ENCODE results near the gene UTP14A.

The UTP14A gene

DNA sequence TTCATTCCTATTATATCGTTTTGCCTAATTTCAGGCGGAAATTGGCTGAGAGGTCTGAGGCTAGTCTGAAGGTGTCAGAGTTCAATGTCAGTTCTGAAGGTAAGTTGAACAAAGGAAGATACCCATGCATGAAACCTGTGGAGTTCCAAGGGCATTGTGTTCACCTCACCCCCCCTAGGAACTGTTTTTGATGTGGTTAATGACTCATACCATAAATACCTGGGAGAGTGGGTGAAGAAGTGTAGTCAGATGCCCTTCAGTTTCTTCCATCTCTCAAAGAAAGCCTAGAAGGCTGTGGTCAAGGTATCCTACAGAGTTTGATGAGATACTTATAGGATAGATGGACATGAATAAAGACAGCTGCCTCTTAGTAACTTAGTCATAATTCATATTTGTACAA, 2.7 kb downstream of the UTP14A start:
- H3K27ac ChIP-seq: no peak overlapping the region
- no peak for TF ChIP-seq ZFX (IDR thresholded peaks at IDR 0.05; ENCODE audit: borderline replicate concordance)
- TF ChIP-seq, protein P1, sequence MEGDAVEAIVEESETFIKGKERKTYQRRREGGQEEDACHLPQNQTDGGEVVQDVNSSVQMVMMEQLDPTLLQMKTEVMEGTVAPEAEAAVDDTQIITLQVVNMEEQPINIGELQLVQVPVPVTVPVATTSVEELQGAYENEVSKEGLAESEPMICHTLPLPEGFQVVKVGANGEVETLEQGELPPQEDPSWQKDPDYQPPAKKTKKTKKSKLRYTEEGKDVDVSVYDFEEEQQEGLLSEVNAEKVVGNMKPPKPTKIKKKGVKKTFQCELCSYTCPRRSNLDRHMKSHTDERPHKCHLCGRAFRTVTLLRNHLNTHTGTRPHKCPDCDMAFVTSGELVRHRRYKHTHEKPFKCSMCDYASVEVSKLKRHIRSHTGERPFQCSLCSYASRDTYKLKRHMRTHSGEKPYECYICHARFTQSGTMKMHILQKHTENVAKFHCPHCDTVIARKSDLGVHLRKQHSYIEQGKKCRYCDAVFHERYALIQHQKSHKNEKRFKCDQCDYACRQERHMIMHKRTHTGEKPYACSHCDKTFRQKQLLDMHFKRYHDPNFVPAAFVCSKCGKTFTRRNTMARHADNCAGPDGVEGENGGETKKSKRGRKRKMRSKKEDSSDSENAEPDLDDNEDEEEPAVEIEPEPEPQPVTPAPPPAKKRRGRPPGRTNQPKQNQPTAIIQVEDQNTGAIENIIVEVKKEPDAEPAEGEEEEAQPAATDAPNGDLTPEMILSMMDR (IDR thresholded peaks at IDR 0.05): no peak

DNA sequence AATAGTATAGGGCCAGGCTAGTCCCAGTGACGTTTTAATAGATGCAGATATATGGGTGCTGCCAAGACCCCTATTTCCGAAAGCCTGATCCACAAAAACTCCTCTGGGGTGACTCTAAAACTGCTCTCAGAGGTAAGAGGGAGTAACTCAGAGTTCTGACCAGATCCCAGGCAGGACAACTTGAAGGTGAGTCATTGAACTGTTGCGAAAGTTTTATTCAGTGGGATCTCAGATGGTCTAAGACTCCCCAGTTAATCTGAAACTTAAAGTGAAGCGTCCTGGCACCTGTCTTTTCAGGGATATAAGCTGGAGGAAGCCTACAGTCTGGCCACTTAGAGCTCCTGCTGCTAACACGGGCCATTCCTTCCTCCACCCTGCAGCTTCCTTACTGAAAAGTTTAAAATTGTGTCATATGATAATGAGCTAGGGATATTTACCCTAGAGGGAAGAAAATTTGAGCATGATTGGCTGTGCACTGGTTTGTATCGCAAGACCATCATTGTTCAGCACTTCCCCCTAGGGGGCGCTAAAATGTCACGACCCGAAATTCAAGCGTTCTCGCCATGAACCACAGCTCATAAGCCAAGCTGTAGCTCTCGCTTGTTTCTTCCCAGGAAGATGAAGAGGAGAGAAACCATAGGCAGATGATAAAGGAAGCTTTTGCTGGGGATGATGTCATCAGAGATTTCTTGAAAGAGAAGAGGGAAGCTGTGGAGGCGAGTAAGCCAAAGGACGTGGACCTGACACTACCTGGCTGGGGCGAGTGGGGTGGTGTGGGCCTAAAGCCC, 19.5 kb downstream of the UTP14A start:
- TF ChIP-seq, protein P1 (IDR thresholded peaks at IDR 0.05): peak; percentile 71
- no peak for TF ChIP-seq ZFX (IDR thresholded peaks at IDR 0.05; ENCODE audit: borderline replicate concordance)
- no peak overlapping the region for H3K27ac ChIP-seq

DNA sequence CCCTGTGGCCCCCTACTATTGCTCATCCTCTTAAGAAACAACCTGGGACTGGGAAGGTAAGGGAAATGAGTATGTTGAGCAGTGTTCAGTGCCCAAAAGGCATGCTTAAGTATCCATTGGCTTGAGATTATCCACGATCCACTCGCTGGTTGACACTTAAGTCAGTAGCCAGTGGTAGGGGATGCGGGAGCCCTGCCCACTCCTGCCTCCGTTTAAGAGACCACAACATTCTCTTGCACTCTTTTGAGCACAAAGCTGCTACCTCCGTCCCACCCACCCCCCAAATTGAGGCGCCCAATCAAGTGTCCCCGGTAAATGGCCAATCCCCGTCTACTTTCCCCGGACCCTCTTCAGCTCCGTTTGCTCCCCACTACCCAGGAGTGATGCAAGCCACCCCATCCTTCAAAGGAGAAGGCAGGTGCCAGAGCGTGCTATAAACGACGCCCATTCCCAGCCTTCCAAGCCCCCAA, 25.0 kb downstream of the UTP14A start:
- TF ChIP-seq, protein P1 (IDR thresholded peaks at IDR 0.05): no peak
- peak overlapping the region; percentile 83 for H3K27ac ChIP-seq

GRCh38 chrX:129931411-129932015, 25.5 kb downstream of the UTP14A start:
- H3K27ac ChIP-seq: peak overlapping the region; percentile 83
- TF ChIP-seq, protein P1 (IDR thresholded peaks at IDR 0.05): no peak

- TF ChIP-seq, protein P1 (IDR thresholded peaks at IDR 0.05): no peak
- no peak for TF ChIP-seq ZFX (IDR thresholded peaks at IDR 0.05; ENCODE audit: borderline replicate concordance)
- peak overlapping the region; percentile 83 for H3K27ac ChIP-seq
Measured at GRCh38 chrX:129932016-129932820, 26.3 kb downstream of the UTP14A start.

DNA sequence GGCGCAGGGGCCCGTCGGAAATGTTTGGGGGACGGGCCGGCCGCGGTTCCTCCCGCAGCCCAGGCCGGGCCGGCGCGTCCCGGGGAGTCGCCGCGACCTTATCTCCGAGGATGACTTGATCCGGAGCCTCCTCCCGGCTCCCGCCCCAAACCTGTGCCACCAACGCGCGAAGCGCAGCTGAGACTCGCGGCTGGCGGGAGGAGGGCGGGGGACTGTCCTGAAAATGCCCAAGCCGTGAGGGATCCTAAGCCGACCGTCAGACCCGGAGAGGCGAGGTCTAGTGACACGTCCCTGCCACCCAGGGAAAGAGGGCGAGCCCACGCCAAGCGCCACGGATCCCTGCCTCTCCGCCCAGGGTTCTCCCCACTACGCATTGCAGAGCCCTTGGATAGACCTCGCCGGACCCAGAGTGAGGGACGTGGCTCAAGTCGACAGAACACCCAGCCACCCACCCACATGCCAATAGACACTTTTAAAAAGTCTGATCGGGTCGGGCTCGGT, 26.9 kb downstream of the UTP14A start:
- H3K27ac ChIP-seq: no peak overlapping the region; the same call in 1 of the 2 replicates
- TF ChIP-seq, protein P1 (IDR thresholded peaks at IDR 0.05): no peak
- no peak for TF ChIP-seq ZFX (IDR thresholded peaks at IDR 0.05; ENCODE audit: borderline replicate concordance)

Measured in 22Rv1 (cell line).